HG03565 (cell line): ENCODE results near the gene FKBP14.
"Not testable (repeated sequence)": the region's sequence is repeated elsewhere in the genome, so short reads cannot be mapped to it uniquely, and the experiment has no call there.

Experiments
- ATAC-seq: cut with Tn5 transposase; IDR thresholded peaks from one replicate; pipeline ENCODE4 v1.9.1; 2021; ENCODE audit warnings: mild to moderate bottlenecking, moderate library complexity; ENCODE audit not compliant: unreplicated experiment

Gene FKBP14

GRCh38 chr7:30026229-30027064 is at the start of gene FKBP14:
Gene FKBP14, minus strand, starts transcription at chr7:30026702. Its CDS starts 194 bp downstream, at chr7:30026508.
- ATAC-seq, result peak; percentile 82

DNA sequence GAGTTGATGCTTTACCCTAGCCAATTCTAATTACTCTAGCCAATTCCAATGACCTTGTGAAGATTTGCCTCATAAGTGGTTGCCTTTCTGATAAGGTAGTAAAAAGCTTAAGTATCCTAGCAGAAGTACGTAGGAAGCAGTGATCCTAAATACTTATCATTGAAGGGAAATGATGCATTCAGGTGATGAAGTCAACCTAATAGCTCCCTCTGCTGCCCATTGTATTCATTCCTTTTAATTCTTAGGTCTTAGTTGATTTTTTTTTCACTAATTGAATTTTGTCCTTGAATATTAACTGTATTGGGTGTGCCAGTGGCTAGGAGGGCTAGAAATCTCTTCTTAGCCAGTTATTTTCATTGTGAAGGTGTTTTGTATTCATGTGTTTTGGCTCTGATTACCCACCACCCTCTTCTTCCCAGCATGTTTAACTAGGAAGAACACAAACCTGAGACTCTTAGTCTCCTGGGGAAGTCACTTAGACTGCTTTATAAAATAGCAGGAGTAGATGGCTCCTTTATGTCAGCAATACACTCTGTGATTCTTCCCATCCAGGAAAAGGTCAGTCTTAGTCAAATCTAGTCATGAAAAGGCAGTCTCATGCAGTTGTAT is 48.0 kb upstream of the FKBP14 start:
- no peak for ATAC-seq

- no peak for ATAC-seq
Measured at GRCh38 chr7:30072735-30073134, 46.2 kb upstream of the FKBP14 start.

GRCh38 chr7:30070052-30070451 is 43.5 kb upstream of the FKBP14 start:
- no peak for ATAC-seq

- no peak for ATAC-seq
Measured at GRCh38 chr7:30069096-30069867, 42.8 kb upstream of the FKBP14 start.

GRCh38 chr7:30068117-30068516 is 41.6 kb upstream of the FKBP14 start:
- no peak for ATAC-seq

GRCh38 chr7:30066687-30067086 is 40.2 kb upstream of the FKBP14 start:
- ATAC-seq, result no peak

GRCh38 chr7:30065746-30066145 is 39.2 kb upstream of the FKBP14 start:
- ATAC-seq, result no peak

DNA sequence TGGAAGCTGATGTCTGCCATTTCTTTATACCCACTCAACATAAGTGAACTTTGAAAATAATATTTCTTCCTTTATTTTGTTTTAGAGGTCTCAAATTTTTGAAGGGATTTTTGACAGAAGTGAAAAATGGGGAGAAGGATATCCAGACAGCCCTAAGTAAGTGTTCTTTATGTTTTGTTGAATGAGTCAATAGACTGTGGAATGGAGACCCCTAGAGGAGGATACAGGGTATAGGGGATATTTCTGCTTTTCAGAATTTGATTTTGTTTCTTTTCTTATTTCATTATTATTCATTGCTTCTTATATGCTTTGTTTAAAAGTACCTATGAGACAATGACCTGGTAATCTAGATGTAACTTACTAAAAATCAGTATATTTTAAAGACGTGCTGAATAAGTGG is 36.1 kb upstream of the FKBP14 start:
- no peak for ATAC-seq

DNA sequence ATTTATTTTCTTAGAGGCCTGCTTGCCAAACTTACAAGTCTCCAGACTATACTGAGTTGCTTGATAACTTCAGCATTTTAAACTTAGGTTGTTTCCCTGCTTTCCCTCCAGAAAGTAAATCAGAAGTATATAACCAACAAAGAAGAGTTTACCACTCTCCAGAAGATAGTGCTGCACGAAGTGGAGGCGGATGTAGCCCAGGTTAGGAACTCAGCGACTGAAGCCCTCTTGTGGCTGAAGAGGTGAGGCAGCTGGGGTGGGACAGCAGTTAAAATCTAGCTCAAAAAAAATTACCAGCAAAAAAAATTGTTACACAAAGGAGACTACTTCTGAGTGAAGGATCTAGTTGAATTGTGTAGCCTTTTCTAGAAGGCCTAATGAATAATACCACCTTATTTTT is 35.3 kb upstream of the FKBP14 start:
- not testable (repeated sequence) for ATAC-seq

DNA sequence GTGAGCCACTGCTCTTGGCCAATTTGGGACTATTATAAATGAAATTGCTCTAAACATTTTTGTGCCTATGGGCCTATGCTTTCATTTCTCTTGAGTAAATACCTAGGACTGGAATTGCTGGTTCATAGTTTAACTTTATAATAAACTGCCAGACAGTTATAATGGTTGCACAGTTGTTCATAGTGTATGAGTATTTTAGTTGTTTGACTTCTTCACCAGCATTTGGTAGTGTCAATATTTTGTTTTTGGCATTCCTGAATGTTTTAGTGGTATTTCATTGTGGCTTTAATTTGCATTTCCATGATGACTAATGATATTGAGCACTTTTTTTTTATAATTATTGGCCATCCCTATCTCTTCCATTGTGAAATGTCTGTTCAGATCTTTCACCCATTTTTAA is 31.2 kb upstream of the FKBP14 start:
- no peak for ATAC-seq

DNA sequence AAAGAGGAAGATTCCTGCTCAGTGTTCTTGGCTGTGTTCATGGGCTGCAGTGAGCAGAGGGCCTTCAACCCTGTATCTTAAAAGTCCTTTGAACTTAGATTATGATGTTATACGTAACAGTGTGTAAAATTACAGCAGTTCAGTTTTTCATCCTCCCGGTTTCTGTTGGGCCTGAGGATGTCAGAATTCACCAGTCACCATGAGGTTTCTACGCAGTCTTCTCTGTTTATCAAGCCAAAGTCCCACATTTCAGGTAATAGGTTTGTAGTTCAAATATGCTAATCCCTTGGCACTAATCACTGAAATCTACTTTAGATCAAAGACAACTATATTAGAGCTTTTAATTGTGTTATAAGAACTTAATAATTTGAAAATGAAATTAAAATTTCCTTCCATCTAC is 26.6 kb upstream of the FKBP14 start:
- no peak for ATAC-seq

DNA sequence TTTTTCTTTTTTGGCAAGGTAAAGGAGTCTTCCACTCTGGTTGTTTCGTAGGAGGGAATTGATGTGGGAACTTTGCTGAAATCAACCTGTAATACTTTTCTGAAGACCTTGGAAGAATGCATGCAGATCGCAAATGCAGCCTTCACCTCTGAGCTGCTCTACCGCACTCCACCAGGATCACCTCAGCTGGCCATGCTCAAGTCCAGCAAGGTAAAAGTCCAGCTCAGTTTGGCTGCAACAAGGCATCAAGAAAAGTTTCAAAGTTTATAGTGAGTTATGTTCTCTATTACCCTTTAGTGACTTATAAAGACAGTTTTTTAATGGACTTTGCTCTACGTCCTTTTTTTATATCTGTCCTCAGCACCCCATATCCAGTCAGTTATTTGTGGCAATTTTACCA is 22.7 kb upstream of the FKBP14 start:
- ATAC-seq, result no peak

DNA sequence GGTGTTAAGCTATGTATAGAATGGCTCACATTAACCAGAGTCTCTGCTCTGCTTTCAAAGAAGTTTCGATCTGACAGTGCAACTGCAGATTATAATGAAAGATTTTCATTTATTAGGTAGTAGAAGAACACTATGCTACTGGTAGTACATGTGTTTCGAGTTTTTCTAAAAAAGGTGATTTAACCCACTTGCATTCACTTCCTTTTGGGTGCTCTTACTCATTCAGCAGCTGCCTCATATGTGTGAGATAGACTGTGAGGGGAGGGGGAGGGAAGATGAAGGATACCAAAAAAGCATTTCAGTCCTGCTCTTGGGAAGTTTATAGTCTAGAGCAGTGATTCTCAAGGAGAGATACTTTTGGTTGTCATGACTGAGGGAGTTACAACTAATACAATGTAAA is 22.1 kb upstream of the FKBP14 start:
- ATAC-seq, result no peak

DNA sequence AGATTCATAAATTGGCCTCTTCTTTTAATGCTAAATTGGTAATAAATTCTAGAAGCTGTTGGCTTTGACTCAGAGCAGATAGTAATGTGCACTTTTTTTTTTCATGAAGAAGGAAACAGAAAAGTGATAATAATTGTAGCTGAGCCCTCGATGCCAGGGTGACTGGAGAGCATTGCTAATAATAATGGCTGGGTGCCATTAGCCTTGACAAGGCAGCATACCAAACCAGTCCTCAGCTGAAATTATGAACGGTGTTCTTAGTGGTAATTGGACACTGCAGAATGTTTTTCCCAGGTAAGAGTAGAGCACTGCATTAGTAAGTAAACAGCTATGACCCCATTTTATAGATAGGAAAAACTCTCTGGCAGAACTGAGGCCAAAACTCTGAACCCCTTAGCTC is 20.6 kb upstream of the FKBP14 start:
- ATAC-seq, result no peak

DNA sequence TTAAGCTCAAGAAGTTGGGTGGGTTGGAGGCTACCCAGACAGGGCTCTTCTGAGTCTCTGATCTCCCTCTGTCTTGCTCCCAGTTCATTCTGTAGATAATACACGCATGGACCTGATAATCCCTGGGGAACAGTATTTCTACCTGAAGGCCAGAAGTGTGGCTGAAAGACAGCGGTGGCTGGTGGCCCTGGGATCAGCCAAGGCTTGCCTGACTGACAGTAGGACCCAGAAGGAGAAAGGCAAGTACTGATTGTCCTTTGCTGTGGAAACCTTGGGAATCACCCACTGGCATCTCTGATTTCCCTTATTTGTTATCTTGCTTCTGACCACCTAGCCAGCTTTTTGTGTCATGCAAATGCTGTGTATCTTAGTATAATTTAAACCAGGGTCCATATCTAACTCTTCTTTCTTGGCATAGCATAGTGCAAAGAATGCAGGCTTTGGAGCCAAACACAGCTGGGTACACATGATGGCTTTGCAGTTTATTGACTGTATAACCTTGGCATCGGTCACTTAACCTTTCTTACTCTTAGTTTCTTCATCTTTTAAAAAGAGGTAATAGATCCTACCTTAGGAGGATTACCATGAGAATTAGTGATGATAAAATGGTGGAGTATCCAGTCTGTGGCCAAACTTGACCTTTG is 19.7 kb upstream of the FKBP14 start:
- no peak for ATAC-seq

GRCh38 chr7:30041526-30042269 is 15.2 kb upstream of the FKBP14 start:
- ATAC-seq, result no peak

DNA sequence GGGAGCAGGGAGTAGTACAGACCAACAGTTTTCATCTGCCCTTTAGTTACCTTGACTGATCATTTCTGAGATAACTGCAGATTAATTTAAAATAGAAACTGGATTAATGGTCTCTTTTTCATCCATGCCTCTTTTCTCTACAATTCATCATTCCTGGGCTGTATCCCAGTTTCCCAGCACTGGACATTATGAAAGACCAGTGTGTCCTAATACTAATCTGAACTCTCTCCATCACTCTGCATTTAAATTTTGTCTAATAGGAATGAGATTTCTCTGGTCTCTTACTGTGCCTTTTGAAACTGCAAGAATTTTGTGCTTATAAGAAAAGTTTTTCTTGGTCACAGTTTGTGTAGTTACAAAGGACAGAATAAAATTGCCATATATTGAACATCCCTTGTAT is 14.4 kb upstream of the FKBP14 start:
- no peak for ATAC-seq

GRCh38 chr7:30038196-30038980 is 11.9 kb upstream of the FKBP14 start:
- ATAC-seq, result no peak

DNA sequence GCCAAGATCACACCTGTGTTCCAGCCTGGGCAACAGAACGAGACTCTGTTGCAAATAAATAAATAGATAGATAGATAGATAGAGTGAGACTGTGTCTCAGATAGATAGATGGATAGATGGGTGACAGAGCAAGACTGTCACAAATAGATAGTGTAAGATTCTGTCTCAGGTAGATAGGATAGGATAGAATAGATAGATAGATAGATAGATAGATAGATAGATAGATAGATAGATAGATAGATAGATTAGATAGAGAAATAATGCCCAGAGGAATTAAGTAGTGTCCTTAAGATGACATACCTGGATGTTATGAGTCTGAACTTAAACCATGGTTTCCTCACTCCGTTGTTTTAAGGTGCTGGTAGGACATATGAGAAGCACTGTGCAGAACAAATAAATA is 9.7 kb upstream of the FKBP14 start:
- no peak for ATAC-seq
